GM11168 (cell line): Measurements from ENCODE around the gene U2SURP.

Experiments
- in situ Hi-C: fragments of 300-500 bp; cut with MboI; formaldehyde crosslinking; loops from one replicate; pipeline ENCODE4 v1.12.0; 2022; ENCODE audit warnings: low sequenced_read_pairs; ENCODE audit not compliant: unreplicated experiment

The U2SURP gene

GRCh38 chr3:143001369-143002082, at the start of gene U2SURP:
Gene U2SURP, plus strand, starts transcription at chr3:143001570. Its CDS starts 59 bp downstream, at chr3:143001629.
- in situ Hi-C loops = no loop called here

- in situ Hi-C loops = no loop called here
These were observed 49.6 kb upstream of the U2SURP start for GRCh38 chr3:142951794-142952193.

DNA sequence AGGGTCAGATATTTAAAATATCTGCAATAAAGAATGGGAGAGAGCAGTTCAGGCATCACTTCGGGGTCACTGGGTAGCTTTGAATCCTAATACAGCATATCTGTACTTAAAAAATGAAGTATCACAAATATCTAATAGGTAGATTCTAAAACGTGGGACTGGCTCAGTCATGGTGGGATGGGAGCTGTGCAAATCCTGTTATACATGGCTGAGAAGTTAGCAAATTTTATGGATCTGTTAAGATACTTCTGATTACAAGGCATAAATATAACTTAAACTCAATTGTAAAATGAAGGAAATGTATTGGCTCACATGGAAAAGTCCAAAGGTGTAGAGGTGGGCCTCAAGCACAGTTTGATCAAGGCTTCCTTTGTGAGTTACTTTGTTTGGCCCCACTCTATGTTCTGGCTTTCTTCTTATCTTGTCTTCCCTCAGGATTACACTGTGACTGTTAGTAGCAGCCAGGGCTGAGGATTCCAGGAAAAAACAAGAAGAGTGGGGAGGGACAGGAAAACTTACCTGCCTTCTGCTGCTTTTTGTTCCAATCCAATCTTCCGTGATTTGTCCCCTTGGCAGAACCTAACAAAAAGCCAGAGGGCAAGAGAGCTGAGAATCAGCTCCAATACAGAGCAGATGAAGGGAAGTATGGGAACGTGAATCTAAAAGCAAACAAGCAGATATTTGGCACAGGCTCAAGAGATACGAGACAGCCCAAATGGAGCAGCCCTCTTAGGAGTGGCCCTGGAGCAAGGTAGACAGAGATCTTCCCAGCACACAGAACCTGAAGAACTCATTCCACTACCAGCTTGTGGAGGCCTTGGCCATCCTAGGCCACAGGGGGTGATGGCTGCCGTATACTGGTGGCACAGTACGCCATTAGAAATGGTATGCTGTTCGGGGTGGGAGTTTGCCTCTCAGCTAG, 48.8 kb upstream of the U2SURP start:
- in situ Hi-C loops = no loop called here

- in situ Hi-C loops = no loop called here
These were observed 47.9 kb upstream of the U2SURP start for GRCh38 chr3:142953443-142953842.

DNA sequence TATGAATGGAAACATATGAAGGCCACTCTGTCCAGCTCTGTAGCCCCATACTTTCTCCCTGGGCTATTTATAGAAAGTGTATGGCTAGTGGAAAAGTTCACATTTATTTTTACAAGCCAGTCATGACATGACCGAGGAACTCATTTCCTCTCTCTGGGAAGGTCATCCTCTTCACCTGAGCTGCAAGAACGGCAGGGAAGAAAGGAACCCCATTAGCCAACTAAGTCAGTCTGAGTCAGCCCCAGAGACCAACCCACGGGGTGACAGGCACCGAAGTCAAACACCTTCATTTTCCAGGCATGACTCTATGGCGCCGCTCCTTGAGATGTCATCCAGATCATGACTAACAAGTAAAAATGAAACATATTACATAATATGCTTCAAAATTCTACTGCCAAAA, 42.7 kb upstream of the U2SURP start:
- in situ Hi-C loops = no loop called here

GRCh38 chr3:142960322-142960850, 41.0 kb upstream of the U2SURP start:
- in situ Hi-C loops = no loop called here

- in situ Hi-C loops = no loop called here
These were observed 39.8 kb upstream of the U2SURP start for GRCh38 chr3:142961539-142961938.

DNA sequence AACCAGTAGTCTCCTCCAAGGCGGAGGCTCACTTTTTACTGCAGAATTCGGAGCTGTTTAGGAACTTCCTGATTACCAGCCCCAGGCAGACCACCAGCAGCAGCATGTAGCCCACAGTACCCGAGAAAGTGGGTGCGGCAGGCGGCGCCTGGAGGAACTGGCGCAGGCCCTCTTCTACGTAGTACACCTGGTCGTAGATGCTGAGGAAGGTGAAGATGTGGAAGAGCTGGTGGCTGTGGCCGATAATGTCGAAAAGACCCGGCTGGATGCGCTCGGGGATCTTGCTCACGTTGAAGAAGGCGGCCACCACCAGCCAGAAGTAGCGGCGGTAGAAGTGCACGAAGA, 39.2 kb upstream of the U2SURP start:
- in situ Hi-C loops = no loop called here

GRCh38 chr3:142962520-142963233, 38.7 kb upstream of the U2SURP start:
- in situ Hi-C loops = no loop called here

DNA sequence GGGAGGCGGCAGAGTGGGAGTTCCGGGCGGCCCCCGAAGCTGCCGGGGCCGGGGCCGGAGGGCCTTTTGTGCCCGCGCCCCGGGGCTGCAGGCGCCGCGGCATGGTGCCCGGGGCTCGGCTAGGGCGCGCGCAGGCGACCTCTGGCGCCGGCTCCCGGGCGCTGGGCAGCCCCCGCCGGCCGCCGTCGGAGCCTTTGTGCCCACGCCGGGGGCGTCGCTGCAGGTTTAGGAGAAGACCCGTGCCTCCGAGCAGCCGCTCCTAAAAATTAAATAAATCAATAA, 38.2 kb upstream of the U2SURP start:
- in situ Hi-C loops = no loop called here

DNA sequence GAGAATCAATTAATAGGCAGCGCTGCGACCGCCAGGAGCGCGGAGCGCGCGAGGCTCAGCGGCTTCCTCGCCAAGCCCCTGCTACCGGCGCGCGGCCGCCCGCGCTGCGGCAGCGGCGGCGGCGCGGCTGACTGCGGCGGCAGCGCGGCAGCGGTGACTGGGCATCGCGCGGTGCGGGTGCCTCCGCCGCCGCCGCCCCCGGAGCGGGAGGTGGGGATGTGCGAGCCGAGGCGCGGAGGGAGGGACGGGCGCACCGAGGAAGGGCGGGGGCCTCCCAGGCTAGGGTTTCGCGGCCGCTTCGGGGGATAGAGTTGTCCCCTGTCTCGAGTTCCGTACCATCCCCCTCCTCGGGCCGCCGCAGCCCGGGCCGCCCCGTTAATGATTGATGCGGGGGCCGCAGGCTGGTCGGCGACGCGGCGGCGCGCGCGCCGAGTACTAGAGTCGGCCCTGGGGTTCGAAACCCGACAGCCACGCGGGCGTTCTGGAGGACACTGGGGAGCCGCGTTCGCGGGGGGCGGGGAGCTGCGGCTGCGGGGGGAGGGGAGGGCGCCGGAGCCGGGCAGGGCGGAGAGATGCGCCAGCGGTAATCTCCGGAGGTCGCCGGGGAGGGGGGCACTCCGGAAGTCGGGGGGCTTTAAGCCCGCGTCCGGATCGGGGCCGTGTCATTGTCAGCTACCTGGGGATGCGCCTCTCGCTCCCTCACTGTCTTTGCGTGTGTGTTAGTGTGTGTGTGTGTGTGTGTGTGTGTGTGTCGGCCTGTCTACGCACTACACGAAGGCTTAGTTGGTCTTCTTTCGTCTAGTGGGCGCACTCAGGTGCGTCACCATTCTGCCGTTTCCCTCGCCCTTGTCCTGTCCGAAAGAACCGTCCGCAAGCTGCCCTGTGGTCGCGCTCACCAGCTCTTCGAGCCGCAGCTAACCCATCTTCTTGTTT, 37.6 kb upstream of the U2SURP start, which contains the start of gene PAQR9:
Gene PAQR9 (minus strand): TSS at position 159 of the 933 bp plus-strand sequence. CDS start 338 bp downstream, outside the sequence.
- in situ Hi-C loops = no loop called here

GRCh38 chr3:142965581-142965980, 35.8 kb upstream of the U2SURP start:
- in situ Hi-C loops = no loop called here

DNA sequence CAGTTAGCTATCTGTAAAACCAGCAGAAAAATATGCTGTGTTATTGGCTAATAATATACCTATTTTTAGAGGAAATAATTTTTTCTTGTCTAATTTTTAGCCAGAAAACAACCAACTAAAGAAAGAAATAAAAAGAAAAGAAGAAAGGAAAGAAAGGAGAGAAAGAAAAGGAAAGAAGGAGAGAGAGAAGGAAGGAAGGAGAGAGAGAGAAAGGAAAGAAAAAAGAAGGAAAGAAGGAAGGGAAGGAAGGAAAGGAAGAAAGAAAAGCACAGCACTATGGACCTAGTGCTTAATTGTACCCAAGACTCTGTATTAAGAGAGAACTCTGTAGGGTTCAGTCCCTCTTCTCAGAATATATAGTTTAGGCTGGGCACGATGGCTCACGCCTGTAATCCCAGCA, 34.6 kb upstream of the U2SURP start:
- in situ Hi-C loops = no loop called here

DNA sequence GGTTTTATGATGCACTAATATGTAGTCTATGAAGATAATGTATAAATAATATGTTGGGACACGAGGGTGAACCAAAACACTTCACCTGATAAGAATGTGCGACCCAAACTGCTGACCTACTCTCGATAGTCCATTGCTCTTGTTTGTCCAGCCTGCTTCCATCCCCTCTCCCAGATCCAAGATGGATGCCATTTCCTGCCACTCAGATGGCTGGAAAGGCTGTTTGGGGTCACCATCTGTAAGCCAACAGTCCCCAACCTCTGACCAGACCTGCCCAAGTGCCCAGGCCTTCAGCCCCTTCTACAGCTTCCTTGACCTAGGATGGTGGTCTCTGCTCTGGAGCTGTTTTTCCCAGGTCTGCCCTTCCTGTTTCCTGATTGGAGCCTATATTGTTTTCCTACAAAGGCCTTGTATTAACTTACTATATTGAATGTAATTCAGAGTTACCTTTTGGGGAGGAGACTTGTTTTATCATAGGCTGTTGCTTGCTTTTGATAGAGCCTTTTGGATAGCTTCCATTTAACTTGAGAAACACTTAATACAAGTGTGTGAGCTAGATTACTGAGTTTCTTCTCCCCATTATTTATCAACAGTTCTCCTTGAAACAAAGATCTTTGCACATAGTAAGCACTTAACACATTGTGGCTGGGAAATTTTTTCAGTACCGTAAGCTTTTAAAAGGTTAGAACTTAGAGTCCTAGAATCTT, 32.9 kb upstream of the U2SURP start:
- in situ Hi-C loops = no loop called here

- in situ Hi-C loops = no loop called here
These were observed 29.9 kb upstream of the U2SURP start for GRCh38 chr3:142971431-142971830.

DNA sequence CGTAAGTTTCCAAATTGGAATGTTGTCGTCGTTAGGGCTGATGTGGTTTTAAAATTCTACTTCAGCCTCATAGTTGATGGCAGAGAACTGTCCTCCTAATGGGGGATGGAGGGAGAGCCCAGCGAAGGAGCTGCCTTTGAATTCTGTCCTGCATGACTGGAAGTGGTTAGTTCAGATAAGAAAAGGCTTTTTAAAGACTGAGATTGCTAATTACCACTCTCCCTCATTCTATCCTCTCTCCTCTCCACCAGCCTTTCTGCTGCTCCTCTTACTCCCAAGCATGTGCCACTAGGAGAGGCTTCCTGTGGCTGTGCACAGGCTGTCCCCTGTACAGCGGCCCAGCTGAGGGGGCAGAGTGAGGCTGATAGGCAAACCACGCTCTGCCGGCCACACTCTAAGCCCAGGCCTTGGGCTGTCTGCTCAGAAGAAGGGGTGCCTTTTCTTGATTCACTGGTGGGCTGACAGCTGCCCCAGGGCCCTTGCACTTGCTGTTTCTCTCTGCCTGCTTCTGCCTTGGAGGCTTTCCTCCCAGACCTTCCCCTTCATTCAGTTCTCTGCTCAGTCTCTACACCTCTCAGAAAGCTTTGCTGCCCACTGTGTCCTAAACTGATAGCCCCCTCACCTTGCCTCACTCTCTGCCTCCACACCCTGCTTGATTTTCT, 29.1 kb upstream of the U2SURP start:
- in situ Hi-C loops = no loop called here

GRCh38 chr3:142973217-142974009, 28.0 kb upstream of the U2SURP start:
- in situ Hi-C loops = no loop called here
